ENCODE measurements around the gene SLC30A1. TPM values are rescaled to one million over a fixed set of nuclear protein-coding genes. Genes with fewer than 3 reads are reported as not detected.

SLC30A1 gene
- total and polyA plus RNA-seq, 2 experiments from 2014 or later, result 23.0 to 46.9 TPM

DNA sequence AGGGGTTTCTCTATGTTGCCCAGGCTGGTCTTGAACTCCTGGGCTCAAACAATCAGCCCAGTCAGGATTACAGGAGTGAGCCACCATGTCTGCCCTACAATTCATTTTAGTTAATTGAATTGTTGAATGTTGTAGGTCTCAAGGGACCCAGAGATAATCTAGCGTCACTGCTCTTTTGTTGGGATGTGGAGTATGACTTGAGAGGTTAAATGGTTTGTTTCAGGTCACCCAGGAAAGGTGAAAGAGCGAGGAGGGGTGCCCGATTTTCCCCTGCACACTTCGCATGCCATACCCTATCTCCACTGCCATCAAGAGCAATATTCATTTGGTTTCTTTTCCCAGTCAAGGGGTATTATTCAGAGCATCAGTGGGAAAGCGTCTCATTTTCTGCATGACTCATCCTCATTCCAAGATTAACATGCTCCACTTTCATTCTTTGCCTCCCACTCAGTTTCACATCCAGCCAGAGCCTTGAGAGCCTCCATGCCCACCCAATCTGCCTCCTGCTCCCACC is 13.1 kb upstream of the SLC30A1 start:
- Histone ChIP-seq H3K4me2 (ENCODE audit: unreplicated experiment) (peak overlapping the region; percentile 64), H3K9me2 (ENCODE audit: insufficient read depth) (no peaks in the 10 kb centered on the region), H3K9ac (peak overlapping the region; percentile 51), H4K20me1 (ENCODE audit: insufficient read depth) (no peaks in the 10 kb centered on the region), H3K4me1 (ENCODE audit: insufficient read depth) (peaks cover 38% of the 10 kb centered on the region), H2AFZ (peak overlapping the region; percentile 46), H3K9me3 (ENCODE audit: low read depth) (no peaks in the 10 kb centered on the region), H3K4me3 (peak overlapping the region; percentile 45), H3K27ac (peak overlapping the region; percentile 84), H3K27me3 (replicated peaks; ENCODE audit: insufficient read depth) (no peaks in the 10 kb centered on the region), H3F3A (ENCODE audit: insufficient read depth) (peaks cover 44% of the 10 kb centered on the region), H3K36me3 (ENCODE audit: low read depth) (no peaks in the 10 kb centered on the region), H3K79me2 (ENCODE audit: insufficient read depth) (no peaks in the 10 kb centered on the region)
- in situ Hi-C loops (cut with MboI), result no loop called here
- peak; percentile 94 for DNase-seq
- WGBS, 2 experiments (ENCODE audit: low coverage in 1 of 2, low lambda C conversion rate in 2 of 2, missing lambda C conversion rate in 2 of 2), result 2 to 4% methylated on average over 5 of the region's 5 CpGs
- TF ChIP-seq EZH2 (IDR thresholded peaks at IDR 0.05; ENCODE audit: insufficient read depth, poor library complexity, severe bottlenecking) (no peak), EZH2phosphoT487 (IDR thresholded peaks at IDR 0.05; ENCODE audit: insufficient read depth, low read depth) (no peak)

DNA sequence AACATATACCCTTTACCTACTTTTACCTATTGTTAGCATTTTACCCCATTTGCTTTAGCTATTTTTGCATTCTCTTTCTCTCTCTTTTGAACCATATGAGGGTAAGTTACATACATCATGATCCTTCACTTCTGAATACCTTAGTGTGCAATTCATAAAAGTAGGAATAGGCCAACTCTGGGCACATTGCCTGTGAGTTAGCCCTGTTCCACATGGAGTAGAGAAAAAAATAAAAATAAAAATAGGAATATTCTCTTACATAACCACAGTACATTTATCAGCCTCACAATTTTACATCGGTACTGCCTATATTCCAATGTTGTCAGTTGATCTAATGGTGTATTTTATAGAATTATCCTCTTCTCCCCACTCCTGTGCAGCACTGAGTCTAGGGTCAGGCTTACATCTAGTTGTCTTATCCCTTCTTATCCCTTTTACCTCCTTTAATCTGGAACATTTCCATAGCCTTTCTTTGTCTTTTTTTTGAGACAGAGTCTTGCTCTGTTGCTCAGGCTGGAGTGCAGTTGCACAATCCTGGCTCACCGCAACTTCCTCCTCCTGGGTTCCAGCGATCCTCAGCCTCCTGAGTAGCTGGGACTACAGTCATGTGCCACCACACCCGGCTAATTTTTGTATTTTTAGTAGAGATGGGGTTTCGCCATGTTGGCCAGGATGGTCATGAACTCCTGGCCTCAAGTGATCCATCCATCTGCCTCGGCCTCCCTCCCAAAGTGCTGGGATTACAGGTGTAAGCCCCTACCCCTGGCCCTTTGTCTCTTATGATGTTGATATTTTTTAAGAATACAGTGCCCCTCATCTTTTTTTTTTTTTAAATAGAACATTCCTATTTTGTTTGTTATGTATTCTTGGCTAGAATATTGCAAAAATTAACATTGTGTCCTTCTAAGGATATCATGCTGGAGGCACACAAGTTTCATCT is 11.1 kb upstream of the SLC30A1 start:
- in situ Hi-C loops (cut with MboI), result no loop called here
- Histone ChIP-seq H3K27ac (peak overlapping the region; percentile 84), H3K9me3 (ENCODE audit: low read depth) (no peaks in the 10 kb centered on the region), H2AFZ (peak overlapping the region; percentile 10; the same call in 1 of the 2 replicates), H3K27me3 (replicated peaks; ENCODE audit: insufficient read depth) (no peaks in the 10 kb centered on the region), H3K36me3 (ENCODE audit: low read depth) (no peaks in the 10 kb centered on the region), H4K20me1 (ENCODE audit: insufficient read depth) (no peaks in the 10 kb centered on the region), H3F3A (ENCODE audit: insufficient read depth) (peaks cover 44% of the 10 kb centered on the region), H3K4me2 (ENCODE audit: unreplicated experiment) (peak overlapping the region; percentile 60), H3K79me2 (ENCODE audit: insufficient read depth) (no peaks in the 10 kb centered on the region), H3K4me1 (ENCODE audit: insufficient read depth) (peaks cover 38% of the 10 kb centered on the region), H3K4me3 (0 out of 2 replicates have a peak overlapping the region, but pooled peaks have one; percentile 10), H3K9me2 (ENCODE audit: insufficient read depth) (no peaks in the 10 kb centered on the region), H3K9ac (peak overlapping the region; percentile 52)
- no peak for TF ChIP-seq EZH2 (IDR thresholded peaks at IDR 0.05; ENCODE audit: insufficient read depth, poor library complexity, severe bottlenecking)
- no peak for TF ChIP-seq EZH2phosphoT487 (IDR thresholded peaks at IDR 0.05; ENCODE audit: insufficient read depth, low read depth)
- peak; percentile 87 for DNase-seq
- WGBS, 2 experiments (ENCODE audit: low coverage in 1 of 2, low lambda C conversion rate in 2 of 2, missing lambda C conversion rate in 2 of 2), result 7 to 10% methylated on average over 6 of the region's 6 CpGs

DNA sequence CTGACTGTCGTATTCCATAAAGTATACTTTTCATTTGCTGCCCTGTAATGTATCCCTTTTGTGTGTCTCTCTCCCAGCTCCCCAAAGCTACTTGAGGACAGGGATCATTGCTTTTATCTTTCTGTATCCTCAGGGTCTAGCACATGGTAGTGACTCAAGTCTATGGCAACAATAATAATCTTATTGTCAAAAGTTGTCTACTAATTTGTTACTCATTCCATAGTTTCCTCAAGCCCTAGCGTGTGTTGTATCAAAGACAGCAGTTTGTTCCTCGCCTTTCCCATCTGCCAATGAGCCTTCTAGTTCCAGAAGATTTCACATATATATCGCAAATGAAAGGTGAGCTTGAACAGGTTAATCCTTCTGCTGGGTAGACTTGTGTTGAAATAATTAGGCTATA is 9.8 kb upstream of the SLC30A1 start:
- Histone ChIP-seq H3K27me3 (replicated peaks; ENCODE audit: insufficient read depth) (no peaks in the 10 kb centered on the region), H3K4me3 (no peak overlapping the region), H3K9me2 (ENCODE audit: insufficient read depth) (no peaks in the 10 kb centered on the region), H4K20me1 (ENCODE audit: insufficient read depth) (no peaks in the 10 kb centered on the region), H3F3A (ENCODE audit: insufficient read depth) (peaks cover 44% of the 10 kb centered on the region), H3K9ac (no peak overlapping the region), H2AFZ (no peak overlapping the region), H3K79me2 (ENCODE audit: insufficient read depth) (no peaks in the 10 kb centered on the region), H3K4me2 (ENCODE audit: unreplicated experiment) (no peak overlapping the region), H3K27ac (0 out of 2 replicates have a peak overlapping the region, but pooled peaks have one; percentile 84), H3K4me1 (ENCODE audit: insufficient read depth) (peaks cover 38% of the 10 kb centered on the region), H3K36me3 (ENCODE audit: low read depth) (no peaks in the 10 kb centered on the region), H3K9me3 (ENCODE audit: low read depth) (no peaks in the 10 kb centered on the region)
- WGBS, 2 experiments (ENCODE audit: low coverage in 1 of 2, low lambda C conversion rate in 2 of 2, missing lambda C conversion rate in 2 of 2), result 86 to 92% methylated on average over 4 of the region's 4 CpGs
- in situ Hi-C loops (cut with MboI), result no loop called here
- TF ChIP-seq EZH2 (IDR thresholded peaks at IDR 0.05; ENCODE audit: insufficient read depth, poor library complexity, severe bottlenecking) (no peak), EZH2phosphoT487 (IDR thresholded peaks at IDR 0.05; ENCODE audit: insufficient read depth, low read depth) (no peak)
- peak; percentile 26 for DNase-seq

DNA sequence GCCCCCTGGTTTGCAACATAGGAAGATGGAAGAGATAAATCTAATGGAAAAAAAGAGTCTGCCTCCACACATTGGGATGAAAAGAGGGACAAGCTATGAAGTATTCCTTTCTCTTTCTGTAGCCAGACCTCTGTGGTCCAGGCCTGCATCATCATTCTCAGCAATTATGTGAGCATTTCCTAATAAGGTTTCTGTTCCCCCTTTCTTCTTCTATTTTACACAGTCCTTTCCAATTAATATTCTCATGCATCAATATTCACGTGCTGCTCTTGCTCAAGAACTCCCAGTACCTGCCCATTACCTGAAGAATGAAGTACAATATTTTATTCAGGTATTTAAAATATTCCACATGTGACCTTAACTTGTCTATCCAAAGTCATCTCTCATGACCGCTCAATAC is 8.2 kb upstream of the SLC30A1 start:
- no peak for TF ChIP-seq EZH2phosphoT487 (IDR thresholded peaks at IDR 0.05; ENCODE audit: insufficient read depth, low read depth)
- TF ChIP-seq EZH2 (IDR thresholded peaks at IDR 0.05; ENCODE audit: insufficient read depth, poor library complexity, severe bottlenecking), result no peak
- Histone ChIP-seq H3K4me2 (ENCODE audit: unreplicated experiment) (no peak overlapping the region), H3K4me1 (ENCODE audit: insufficient read depth) (peaks cover 44% of the 10 kb centered on the region), H3K79me2 (ENCODE audit: insufficient read depth) (no peaks in the 10 kb centered on the region), H3K36me3 (ENCODE audit: low read depth) (no peaks in the 10 kb centered on the region), H3K9me2 (ENCODE audit: insufficient read depth) (no peaks in the 10 kb centered on the region), H3K9me3 (ENCODE audit: low read depth) (no peaks in the 10 kb centered on the region), H4K20me1 (ENCODE audit: insufficient read depth) (no peaks in the 10 kb centered on the region), H3K27me3 (replicated peaks; ENCODE audit: insufficient read depth) (no peaks in the 10 kb centered on the region), H3K9ac (no peak overlapping the region), H3F3A (ENCODE audit: insufficient read depth) (peaks cover 48% of the 10 kb centered on the region), H3K4me3 (no peak overlapping the region), H3K27ac (no peak overlapping the region), H2AFZ (no peak overlapping the region)
- WGBS, 2 experiments (ENCODE audit: low coverage in 1 of 2, low lambda C conversion rate in 2 of 2, missing lambda C conversion rate in 2 of 2), result 92 to 96% methylated on average over 2 of the region's 2 CpGs
- DNase-seq, result no peak
- in situ Hi-C loops (cut with MboI), result no loop called here
